ENCODE data around the gene GLP1R.
A peak's percentile ranks its signal among the peaks of the same experiment; 100 is the strongest.

Gene GLP1R

DNA sequence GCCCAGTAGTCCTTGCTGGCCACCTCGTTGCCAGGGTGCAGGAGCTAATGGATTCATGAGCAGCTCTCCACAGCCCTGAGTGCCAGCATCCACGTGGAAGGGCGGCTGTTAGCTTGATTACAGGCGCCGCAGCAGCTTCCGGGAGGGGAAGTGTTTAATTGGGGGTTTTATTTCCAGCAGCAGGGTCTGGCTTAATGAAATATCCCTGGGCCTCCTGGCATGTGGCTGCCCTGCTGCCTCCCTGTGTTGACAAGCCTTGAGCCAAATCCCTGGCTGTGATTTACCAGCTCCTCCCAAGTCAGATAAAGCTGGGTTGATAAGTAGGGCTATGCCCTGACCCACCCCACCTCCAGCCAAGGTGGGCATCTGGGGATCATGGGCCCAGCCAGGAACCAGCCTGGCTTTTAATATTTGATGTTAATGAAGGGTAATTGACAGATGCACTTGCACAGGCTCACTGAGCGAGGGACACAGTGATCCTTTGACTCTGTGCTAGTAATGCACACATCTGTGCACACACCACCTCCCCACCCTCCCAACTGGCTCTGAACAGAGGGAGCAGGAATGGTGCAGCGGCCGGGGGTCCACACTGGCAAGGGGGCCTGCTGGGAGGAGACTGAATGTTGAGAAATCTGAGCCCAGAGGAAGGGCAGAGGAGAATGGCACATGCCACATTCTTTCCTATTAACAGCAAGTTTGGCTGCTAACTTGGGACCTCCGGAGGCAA lies 13.6 kb downstream of the GLP1R start:
- Histone ChIP-seq H4K8ac (ENCODE audit: low read depth, low read length) (no peak overlapping the region), H3K9me3 (replicated peaks in 1 of 2; ENCODE audit: control insufficient read depth in 2 of 2, insufficient read depth in 1 of 2, low read depth in 1 of 2, low read length in 2 of 2) (no peaks in the 10 kb centered on the region), H3K36me3 (replicated peaks in 1 of 2; ENCODE audit: control insufficient read depth in 2 of 2, insufficient read depth in 2 of 2, low read length in 2 of 2) (peaks cover 0 to 2% of the 10 kb centered on the region in 2 donors), H3K4ac (ENCODE audit: low read length) (no peak overlapping the region), H3K79me1 (ENCODE audit: low read depth, low read length) (no peaks in the 10 kb centered on the region), H2AK5ac (ENCODE audit: low read depth, low read length) (no peak overlapping the region), H2AFZ (ENCODE audit: low read length) (no peak overlapping the region), H3K14ac (ENCODE audit: low read length) (no peak overlapping the region), H3K9ac (ENCODE audit: low read depth, low read length, poor library complexity) (no peak overlapping the region), H2BK120ac (ENCODE audit: low read depth, low read length) (no peak overlapping the region), H3K4me2 (ENCODE audit: insufficient read depth, low read length, poor library complexity, severe bottlenecking) (no peak overlapping the region), H3K27ac (replicated peaks; ENCODE audit: low read length) (no peak overlapping the region), H3K4me3 (ENCODE audit: low read length in 2 of 2) (peak overlapping the region in 1 of 2 donors; percentile 30), H2BK12ac (ENCODE audit: low read length) (no peak overlapping the region), H2BK5ac (ENCODE audit: low read length) (peak overlapping the region; percentile 28), H3K18ac (ENCODE audit: low read length) (peak overlapping the region; percentile 34), H3K23ac (ENCODE audit: low read depth, low read length, poor library complexity) (no peak overlapping the region), H2BK15ac (ENCODE audit: low read length) (no peak overlapping the region), H3K4me1 (ENCODE audit: control insufficient read depth in 2 of 2, insufficient read depth in 1 of 2, low read depth in 1 of 2, low read length in 2 of 2) (no peaks in the 10 kb centered on the region), H3K27me3 (ENCODE audit: control insufficient read depth in 3 of 3, insufficient read depth in 3 of 3, low read depth in 1 of 3, low read length in 3 of 3) (peaks cover 0 to 41% (median 0%) of the 10 kb centered on the region in 3 experiments), H4K91ac (ENCODE audit: low read depth, low read length, poor library complexity) (no peak overlapping the region)
- WGBS, 2 donors (ENCODE audit: extremely low coverage in 2 of 2, insufficient read length in 2 of 2, insufficient replicate concordance in 1 of 2) = no CpG with 5 or more reads among the region's 10 CpGs
- no peak for DNase-seq (ENCODE audit: low spot score)

DNA sequence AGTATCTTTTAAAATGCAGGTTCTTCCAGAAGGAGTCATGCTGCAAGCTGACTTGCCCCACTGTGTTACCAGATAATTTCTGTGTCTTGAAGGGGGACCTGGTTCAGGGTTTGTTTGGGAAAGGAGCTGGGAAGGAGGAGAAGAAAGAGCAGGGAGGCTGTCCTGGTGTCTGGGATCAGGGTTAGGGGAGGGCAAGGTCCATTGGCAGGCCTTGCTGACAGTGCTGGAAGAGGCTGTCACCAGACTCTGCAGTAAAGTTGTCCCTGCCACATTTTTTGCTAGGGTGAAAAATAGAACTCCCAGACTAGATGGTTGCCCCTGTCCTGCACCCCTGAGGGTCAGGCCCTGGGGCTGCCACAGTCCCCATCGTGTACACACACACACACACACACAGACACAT lies 14.9 kb downstream of the GLP1R start:
- Histone ChIP-seq H3K23ac (ENCODE audit: low read depth, low read length, poor library complexity) (no peak overlapping the region), H2BK12ac (ENCODE audit: low read length) (no peak overlapping the region), H3K27ac (replicated peaks; ENCODE audit: low read length) (no peak overlapping the region), H4K91ac (ENCODE audit: low read depth, low read length, poor library complexity) (no peak overlapping the region), H3K14ac (ENCODE audit: low read length) (no peak overlapping the region), H2BK15ac (ENCODE audit: low read length) (no peak overlapping the region), H2AFZ (ENCODE audit: low read length) (no peak overlapping the region), H2BK5ac (ENCODE audit: low read length) (no peak overlapping the region), H3K9ac (ENCODE audit: low read depth, low read length, poor library complexity) (no peak overlapping the region), H2AK5ac (ENCODE audit: low read depth, low read length) (no peak overlapping the region), H3K9me3 (replicated peaks in 1 of 2; ENCODE audit: control insufficient read depth in 2 of 2, insufficient read depth in 1 of 2, low read depth in 1 of 2, low read length in 2 of 2) (peaks cover 0 to 1% of the 10 kb centered on the region in 2 donors), H3K18ac (ENCODE audit: low read length) (no peak overlapping the region), H3K4ac (ENCODE audit: low read length) (no peak overlapping the region), H4K8ac (ENCODE audit: low read depth, low read length) (no peak overlapping the region), H3K4me3 (ENCODE audit: low read length in 2 of 2) (no peak overlapping the region), H2BK120ac (ENCODE audit: low read depth, low read length) (no peak overlapping the region), H3K4me2 (ENCODE audit: insufficient read depth, low read length, poor library complexity, severe bottlenecking) (no peak overlapping the region), H3K79me1 (ENCODE audit: low read depth, low read length) (no peaks in the 10 kb centered on the region), H3K4me1 (ENCODE audit: control insufficient read depth in 2 of 2, insufficient read depth in 1 of 2, low read depth in 1 of 2, low read length in 2 of 2) (no peaks in the 10 kb centered on the region), H3K27me3 (ENCODE audit: control insufficient read depth in 3 of 3, insufficient read depth in 3 of 3, low read depth in 1 of 3, low read length in 3 of 3) (peaks cover 0 to 35% (median 0%) of the 10 kb centered on the region in 3 experiments), H3K36me3 (replicated peaks in 1 of 2; ENCODE audit: control insufficient read depth in 2 of 2, insufficient read depth in 2 of 2, low read length in 2 of 2) (peaks cover 0 to 2% of the 10 kb centered on the region in 2 donors)
- WGBS, 2 donors (ENCODE audit: extremely low coverage in 2 of 2, insufficient read length in 2 of 2, insufficient replicate concordance in 1 of 2) = no CpG with 5 or more reads among the region's 1 CpG
- no peak for DNase-seq (ENCODE audit: low spot score)

DNA sequence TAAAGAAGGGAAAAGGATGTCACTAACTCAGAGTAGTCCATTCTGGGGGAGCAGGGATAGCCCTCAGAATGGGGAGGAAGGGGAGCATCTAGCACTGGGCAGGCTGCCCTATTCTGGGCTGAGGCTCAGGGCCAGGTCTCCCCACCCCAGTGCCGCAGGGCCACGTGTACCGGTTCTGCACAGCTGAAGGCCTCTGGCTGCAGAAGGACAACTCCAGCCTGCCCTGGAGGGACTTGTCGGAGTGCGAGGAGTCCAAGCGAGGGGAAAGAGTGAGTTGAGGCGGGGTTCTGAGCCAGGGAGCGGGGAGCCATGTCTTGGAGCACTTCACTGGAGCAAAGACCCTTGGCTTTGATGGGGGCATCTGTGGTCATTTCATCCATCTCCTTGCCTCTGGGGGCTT lies 17.0 kb downstream of the GLP1R start:
- H3K4me2 ChIP-seq (ENCODE audit: insufficient read depth, low read length, poor library complexity, severe bottlenecking) = no peak overlapping the region
- no CpG with 5 or more reads among the region's 8 CpGs for WGBS, 2 donors (ENCODE audit: extremely low coverage in 2 of 2, insufficient read length in 2 of 2, insufficient replicate concordance in 1 of 2)
- H3K9me3 ChIP-seq (replicated peaks in 1 of 2; ENCODE audit: control insufficient read depth in 2 of 2, insufficient read depth in 1 of 2, low read depth in 1 of 2, low read length in 2 of 2) = peaks cover 2 to 3% of the 10 kb centered on the region in 2 donors
- peak overlapping the region; percentile 21 for H2BK5ac ChIP-seq (ENCODE audit: low read length)
- H2BK15ac ChIP-seq (ENCODE audit: low read length) = no peak overlapping the region
- H3K23ac ChIP-seq (ENCODE audit: low read depth, low read length, poor library complexity) = peak overlapping the region; percentile 44
- H4K91ac ChIP-seq (ENCODE audit: low read depth, low read length, poor library complexity) = no peak overlapping the region
- no peaks in the 10 kb centered on the region for H3K36me3 ChIP-seq (replicated peaks in 1 of 2; ENCODE audit: control insufficient read depth in 2 of 2, insufficient read depth in 2 of 2, low read length in 2 of 2)
- no peaks in the 10 kb centered on the region for H3K79me1 ChIP-seq (ENCODE audit: low read depth, low read length)
- no peak overlapping the region for H3K4me3 ChIP-seq (ENCODE audit: low read length in 2 of 2)
- peaks cover 0 to 29% (median 0%) of the 10 kb centered on the region in 3 experiments for H3K27me3 ChIP-seq (ENCODE audit: control insufficient read depth in 3 of 3, insufficient read depth in 3 of 3, low read depth in 1 of 3, low read length in 3 of 3)
- no peak overlapping the region for H3K14ac ChIP-seq (ENCODE audit: low read length)
- no peak overlapping the region for H4K8ac ChIP-seq (ENCODE audit: low read depth, low read length)
- H2AK5ac ChIP-seq (ENCODE audit: low read depth, low read length) = no peak overlapping the region
- DNase-seq (ENCODE audit: low spot score) = no peak
- no peak overlapping the region for H3K27ac ChIP-seq (replicated peaks; ENCODE audit: low read length)
- no peak overlapping the region for H3K9ac ChIP-seq (ENCODE audit: low read depth, low read length, poor library complexity)
- H2BK12ac ChIP-seq (ENCODE audit: low read length) = no peak overlapping the region
- H3K4ac ChIP-seq (ENCODE audit: low read length) = no peak overlapping the region
- H3K18ac ChIP-seq (ENCODE audit: low read length) = no peak overlapping the region
- no peak overlapping the region for H2BK120ac ChIP-seq (ENCODE audit: low read depth, low read length)
- H2AFZ ChIP-seq (ENCODE audit: low read length) = no peak overlapping the region
- H3K4me1 ChIP-seq (ENCODE audit: control insufficient read depth in 2 of 2, insufficient read depth in 1 of 2, low read depth in 1 of 2, low read length in 2 of 2) = no peaks in the 10 kb centered on the region

DNA sequence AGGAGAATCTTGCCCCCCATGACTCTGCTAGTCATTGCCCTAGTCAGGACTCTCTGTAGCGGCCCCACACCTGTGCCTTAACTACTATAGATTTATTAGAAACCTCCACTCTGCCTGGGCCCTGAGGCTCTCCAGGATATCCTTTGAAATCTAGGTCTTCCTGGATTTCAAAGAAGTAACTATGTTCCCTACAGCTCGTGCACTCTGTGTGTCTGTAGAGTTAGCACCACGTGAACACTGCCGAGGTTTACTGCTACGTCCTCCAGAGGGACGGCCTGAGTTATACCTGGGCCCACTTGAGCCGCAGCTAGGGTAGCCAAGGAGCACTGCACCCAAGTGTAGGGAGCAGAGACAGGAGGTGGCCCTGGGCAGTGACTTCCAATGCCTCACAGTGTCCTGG lies 19.8 kb downstream of the GLP1R start:
- Histone ChIP-seq H3K9me3 (replicated peaks in 1 of 2; ENCODE audit: control insufficient read depth in 2 of 2, insufficient read depth in 1 of 2, low read depth in 1 of 2, low read length in 2 of 2) (peaks cover 2 to 3% of the 10 kb centered on the region in 2 donors), H3K18ac (ENCODE audit: low read length) (peak overlapping the region; percentile 27), H3K9ac (ENCODE audit: low read depth, low read length, poor library complexity) (no peak overlapping the region), H3K79me1 (ENCODE audit: low read depth, low read length) (no peaks in the 10 kb centered on the region), H3K36me3 (replicated peaks in 1 of 2; ENCODE audit: control insufficient read depth in 2 of 2, insufficient read depth in 2 of 2, low read length in 2 of 2) (no peaks in the 10 kb centered on the region), H2BK5ac (ENCODE audit: low read length) (no peak overlapping the region), H2AFZ (ENCODE audit: low read length) (no peak overlapping the region), H2BK15ac (ENCODE audit: low read length) (no peak overlapping the region), H3K4me2 (ENCODE audit: insufficient read depth, low read length, poor library complexity, severe bottlenecking) (no peak overlapping the region), H2BK12ac (ENCODE audit: low read length) (no peak overlapping the region), H2BK120ac (ENCODE audit: low read depth, low read length) (no peak overlapping the region), H3K23ac (ENCODE audit: low read depth, low read length, poor library complexity) (no peak overlapping the region), H3K4me3 (ENCODE audit: low read length in 2 of 2) (no peak overlapping the region), H2AK5ac (ENCODE audit: low read depth, low read length) (no peak overlapping the region), H4K91ac (ENCODE audit: low read depth, low read length, poor library complexity) (no peak overlapping the region), H3K27me3 (ENCODE audit: control insufficient read depth in 3 of 3, insufficient read depth in 3 of 3, low read depth in 1 of 3, low read length in 3 of 3) (peaks cover 0 to 16% (median 0%) of the 10 kb centered on the region in 3 experiments), H3K14ac (ENCODE audit: low read length) (no peak overlapping the region), H4K8ac (ENCODE audit: low read depth, low read length) (no peak overlapping the region), H3K4me1 (ENCODE audit: control insufficient read depth in 2 of 2, insufficient read depth in 1 of 2, low read depth in 1 of 2, low read length in 2 of 2) (no peaks in the 10 kb centered on the region), H3K4ac (ENCODE audit: low read length) (no peak overlapping the region), H3K27ac (replicated peaks; ENCODE audit: low read length) (no peak overlapping the region)
- WGBS, 2 donors (ENCODE audit: extremely low coverage in 2 of 2, insufficient read length in 2 of 2, insufficient replicate concordance in 1 of 2) = no CpG with 5 or more reads among the region's 7 CpGs
- DNase-seq (ENCODE audit: low spot score) = no peak
